ENCODE results near the gene TTLL4.

- TF ChIP-seq POLR2A (IDR thresholded peaks at IDR 0.05; ENCODE audit: low read depth, low read length) (no peak), PAX5 (IDR thresholded peaks at IDR 0.05; ENCODE audit: insufficient read depth, low read length, severe bottlenecking) (no peak)
Observed at GRCh38 chr2:218746470-218746795, 35.8 kb downstream of the TTLL4 start.

All from GM12891 (cell line).